Left lung (tissue), 10 donors: ENCODE results near the gene CCDC121. TPM values are rescaled to one million over a fixed set of nuclear protein-coding genes. Genes with fewer than 3 reads are reported as not detected.

Experiments
- ATAC-seq: fragments of 200-7000 bp; cut with Tn5 transposase; one replicate; pipeline ENCODE4 v1.9.1; 2020; ENCODE audit warnings: moderate library complexity
- DNase-seq, 4 donors: peaks; one replicate each; pipeline ENCODE4 v3.0.0-alpha.2; 2013 to 2020
- H3K27ac ChIP-seq, 2 donors: fragments of 200-600 bp; sonication (generic) in 1 of 2; one replicate each; pipeline versions ENCODE4 v1.5.0 to v1.8.0; 2020 to 2021
- H3K27me3 ChIP-seq, 2 donors: fragments of 200-600 bp; sonication (generic) in 1 of 2; one replicate each; pipeline versions ENCODE4 v1.5.0 to v1.8.0; 2020 to 2021
- H3K36me3 ChIP-seq, 2 donors: fragments of 200-600 bp; sonication (generic) in 1 of 2; one replicate each; pipeline versions ENCODE4 v1.5.0 to v1.8.0; 2020 to 2021
- H3K4me1 ChIP-seq, 2 donors: fragments of 200-600 bp; one replicate each; pipeline ENCODE4 v1.8.0; 2021
- H3K4me3 ChIP-seq, 2 donors: fragments of 200-600 bp; sonication (generic) in 1 of 2; one replicate each; pipeline versions ENCODE4 v1.5.0 to v1.8.0; 2020 to 2021; ENCODE audit warnings: mild to moderate bottlenecking in 1 of 2
- H3K9me3 ChIP-seq, 2 donors: fragments of 200-600 bp; sonication (generic) in 1 of 2; one replicate each; pipeline versions ENCODE4 v1.5.0 to v1.8.0; 2020 to 2021
- intact Hi-C, 2 donors: fragments of 100-400 bp; cut with DNase I; formaldehyde crosslinking; loops; one replicate each; pipeline versions ENCODE4 v1.11.2 to v1.14.2; 2022
- polyA plus RNA-seq, 6 donors: library from polyadenylated mRNA; unstranded; fragments of 120-200 nt; gene quantifications; one replicate each; pipeline ENCODE4 v1.2.1, GENCODE V29; 2013; ENCODE audit not compliant: insufficient read length in 6 of 6
- total RNA-seq, 2 donors: library from RNA; stranded (reverse); fragmentation: NEBNext Ultra II Directional; extraction: Animal tissue kit (Norgen Biotek cat#: 25700); gene quantifications; one replicate each; pipeline ENCODE4 v1.2.1, GENCODE V29; 2021
- TF ChIP-seq, protein P1 (sequence below), 2 donors: fragments of 200-600 bp; sonication (generic) in 1 of 2; IDR thresholded peaks; one replicate each; pipeline versions ENCODE4 v1.5.0 to v1.8.0; 2021; ENCODE audit warnings: antibody characterized with exemption in 2 of 2
- donor health status: DM: no; HTN: yes; CAD: no.
- donor health status: DM: no; HTN: no; CAD: no.

The CCDC121 gene
- total and polyA plus RNA-seq, 8 donors = 2.9 to 13.2 (median 12.6) TPM

DNA sequence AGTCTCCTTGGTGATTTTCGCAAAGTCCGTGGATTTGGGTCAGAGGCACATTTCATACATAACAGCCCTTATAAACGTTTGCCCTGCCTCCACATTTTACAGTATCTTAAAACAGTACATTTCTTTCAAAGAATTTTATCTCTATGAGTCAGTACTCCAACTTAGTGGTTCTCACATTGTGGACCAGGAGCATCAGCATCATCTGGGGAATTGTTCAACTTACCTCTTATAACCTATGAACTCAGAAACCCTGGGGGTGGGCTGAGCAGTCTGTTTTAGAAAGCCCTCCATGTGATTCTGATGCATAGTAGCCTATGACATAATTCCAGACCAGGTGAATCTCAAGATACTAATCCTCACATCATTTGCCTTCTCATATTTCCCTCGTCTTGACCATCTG, 22.2 kb upstream of the CCDC121 start:
- Histone ChIP-seq H3K36me3 (peaks cover 11 to 95% of the 10 kb centered on the region in 2 donors), H3K9me3 (no peaks in the 10 kb centered on the region), H3K27me3 (no peaks in the 10 kb centered on the region), H3K4me3 (no peak overlapping the region), H3K4me1 (no peaks in the 10 kb centered on the region), H3K27ac (no peak overlapping the region)
- DNase-seq = no peak
- TF ChIP-seq, protein P1, sequence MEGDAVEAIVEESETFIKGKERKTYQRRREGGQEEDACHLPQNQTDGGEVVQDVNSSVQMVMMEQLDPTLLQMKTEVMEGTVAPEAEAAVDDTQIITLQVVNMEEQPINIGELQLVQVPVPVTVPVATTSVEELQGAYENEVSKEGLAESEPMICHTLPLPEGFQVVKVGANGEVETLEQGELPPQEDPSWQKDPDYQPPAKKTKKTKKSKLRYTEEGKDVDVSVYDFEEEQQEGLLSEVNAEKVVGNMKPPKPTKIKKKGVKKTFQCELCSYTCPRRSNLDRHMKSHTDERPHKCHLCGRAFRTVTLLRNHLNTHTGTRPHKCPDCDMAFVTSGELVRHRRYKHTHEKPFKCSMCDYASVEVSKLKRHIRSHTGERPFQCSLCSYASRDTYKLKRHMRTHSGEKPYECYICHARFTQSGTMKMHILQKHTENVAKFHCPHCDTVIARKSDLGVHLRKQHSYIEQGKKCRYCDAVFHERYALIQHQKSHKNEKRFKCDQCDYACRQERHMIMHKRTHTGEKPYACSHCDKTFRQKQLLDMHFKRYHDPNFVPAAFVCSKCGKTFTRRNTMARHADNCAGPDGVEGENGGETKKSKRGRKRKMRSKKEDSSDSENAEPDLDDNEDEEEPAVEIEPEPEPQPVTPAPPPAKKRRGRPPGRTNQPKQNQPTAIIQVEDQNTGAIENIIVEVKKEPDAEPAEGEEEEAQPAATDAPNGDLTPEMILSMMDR (IDR thresholded peaks at IDR 0.05) = no peak
- ATAC-seq = no peak
- intact Hi-C loops = no loop called here

DNA sequence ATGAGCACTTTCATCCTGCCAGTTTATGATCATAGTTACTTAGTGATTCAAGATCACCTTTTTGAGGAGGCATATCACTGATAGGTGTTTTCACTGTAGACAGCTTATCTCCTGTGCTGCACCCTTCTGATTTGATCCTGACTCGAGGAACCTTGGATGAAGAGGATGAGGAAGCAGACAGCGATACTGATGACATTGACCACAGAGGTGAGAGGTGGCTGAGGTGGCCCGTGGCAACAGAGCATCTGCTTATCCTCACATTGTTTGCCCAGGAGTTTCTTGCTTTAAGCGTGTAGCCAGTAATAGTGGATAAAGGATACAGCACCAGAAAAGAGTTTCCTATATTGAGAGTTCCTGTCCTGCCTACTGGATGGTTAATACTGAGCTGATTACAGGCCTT, 18.9 kb upstream of the CCDC121 start:
- intact Hi-C loops = no loop called here
- H3K9me3 ChIP-seq = no peaks in the 10 kb centered on the region
- H3K36me3 ChIP-seq = peaks cover 11 to 91% of the 10 kb centered on the region in 2 donors
- no peaks in the 10 kb centered on the region for H3K4me1 ChIP-seq
- no peak overlapping the region for H3K4me3 ChIP-seq
- no peaks in the 10 kb centered on the region for H3K27me3 ChIP-seq
- no peak overlapping the region for H3K27ac ChIP-seq
- ATAC-seq (no peak), DNase-seq (no peak)
- TF ChIP-seq, protein P1 (IDR thresholded peaks at IDR 0.05) = no peak

DNA sequence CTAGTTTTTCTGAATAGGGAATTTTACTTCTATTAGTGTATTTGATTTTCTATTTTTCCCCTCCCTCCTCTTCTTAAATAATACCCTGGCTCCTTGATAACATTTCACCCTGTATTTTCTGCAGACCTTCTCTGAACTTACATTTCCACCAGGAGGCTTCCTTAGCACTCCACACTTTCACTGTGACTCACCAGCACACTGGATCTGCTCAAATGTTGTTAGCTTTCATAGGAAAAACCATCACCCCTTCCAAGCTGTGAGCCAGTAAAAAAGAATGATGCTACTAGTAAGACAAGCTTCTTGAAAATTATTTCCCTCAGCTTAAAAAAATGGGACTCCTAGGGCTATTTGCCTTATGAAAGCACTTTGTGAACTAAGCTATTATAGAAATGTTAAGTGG, 18.5 kb upstream of the CCDC121 start:
- H3K4me3 ChIP-seq = no peak overlapping the region
- no peak for ATAC-seq
- H3K27me3 ChIP-seq = no peaks in the 10 kb centered on the region
- TF ChIP-seq, protein P1 (IDR thresholded peaks at IDR 0.05) = no peak
- no peaks in the 10 kb centered on the region for H3K4me1 ChIP-seq
- intact Hi-C loops = no loop called here
- H3K36me3 ChIP-seq = peaks cover 11 to 91% of the 10 kb centered on the region in 2 donors
- DNase-seq = no peak
- H3K27ac ChIP-seq = no peak overlapping the region
- H3K9me3 ChIP-seq = no peaks in the 10 kb centered on the region

DNA sequence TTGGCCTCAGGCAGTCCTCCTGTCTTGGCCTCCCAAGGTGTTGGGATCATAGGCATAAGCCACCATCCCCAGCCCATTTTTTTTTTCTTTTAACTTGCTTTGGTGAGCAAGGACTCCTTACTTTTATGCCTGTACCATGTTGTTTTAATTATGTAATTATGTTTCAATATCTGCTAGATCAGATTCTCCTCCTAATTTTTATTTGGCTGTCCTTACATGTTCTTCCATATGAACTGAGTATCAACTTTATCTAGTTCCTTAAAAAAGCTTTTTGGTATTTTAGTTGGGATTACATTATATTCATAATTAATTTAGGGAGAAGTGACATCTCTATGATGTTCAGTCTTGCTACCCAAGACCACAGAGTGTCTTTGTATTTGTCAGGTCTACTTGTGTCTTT, 16.4 kb upstream of the CCDC121 start:
- TF ChIP-seq, protein P1 (IDR thresholded peaks at IDR 0.05) = no peak
- peaks cover 3 to 91% of the 10 kb centered on the region in 2 donors for H3K36me3 ChIP-seq
- no peaks in the 10 kb centered on the region for H3K9me3 ChIP-seq
- no peak overlapping the region for H3K27ac ChIP-seq
- no peak overlapping the region for H3K4me3 ChIP-seq
- ATAC-seq (no peak), DNase-seq (no peak)
- intact Hi-C loops = no loop called here
- no peaks in the 10 kb centered on the region for H3K27me3 ChIP-seq
- H3K4me1 ChIP-seq = no peaks in the 10 kb centered on the region

DNA sequence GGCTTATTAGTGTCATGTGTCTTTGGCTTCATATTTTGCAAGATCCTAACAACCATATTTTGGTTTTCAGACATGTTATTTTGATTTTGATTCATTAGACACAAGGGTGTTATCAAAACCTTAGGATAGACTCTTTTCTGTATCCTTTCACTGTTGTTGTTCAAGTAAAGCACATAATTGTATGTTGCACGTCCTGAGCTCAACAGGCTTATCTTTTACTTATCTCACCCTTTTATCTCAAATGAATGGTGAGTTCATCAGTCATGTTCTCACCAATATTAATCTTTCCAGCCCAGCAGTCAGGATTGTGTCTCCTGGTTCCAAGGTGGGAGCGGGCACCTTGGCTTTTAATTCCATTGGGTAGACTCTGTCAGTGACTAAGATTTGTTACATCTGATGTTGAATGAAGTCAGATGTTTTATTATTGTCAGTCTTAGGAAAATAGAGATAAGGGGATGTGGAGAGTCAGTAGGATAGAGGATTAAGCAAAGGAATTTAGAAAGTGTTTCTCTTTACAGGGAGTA, 12.0 kb upstream of the CCDC121 start:
- Histone ChIP-seq H3K27me3 (no peaks in the 10 kb centered on the region), H3K4me1 (no peaks in the 10 kb centered on the region), H3K4me3 (no peak overlapping the region), H3K9me3 (no peaks in the 10 kb centered on the region), H3K27ac (no peak overlapping the region), H3K36me3 (peaks cover 0 to 96% of the 10 kb centered on the region in 2 donors)
- no peak for DNase-seq
- intact Hi-C loops = no loop called here
- TF ChIP-seq, protein P1 (IDR thresholded peaks at IDR 0.05) = no peak
- ATAC-seq = no peak
